Measurements from ENCODE around the gene ZNF763. TPM values are rescaled to one million over a fixed set of nuclear protein-coding genes. Genes with fewer than 3 reads are reported as not detected.
"Not testable (repeated sequence)": the region's sequence is repeated elsewhere in the genome, so short reads cannot be mapped to it uniquely, and the experiment has no call there.

ZNF763 gene
- total RNA-seq, 1 experiment from 2014 or later = not detected

DNA sequence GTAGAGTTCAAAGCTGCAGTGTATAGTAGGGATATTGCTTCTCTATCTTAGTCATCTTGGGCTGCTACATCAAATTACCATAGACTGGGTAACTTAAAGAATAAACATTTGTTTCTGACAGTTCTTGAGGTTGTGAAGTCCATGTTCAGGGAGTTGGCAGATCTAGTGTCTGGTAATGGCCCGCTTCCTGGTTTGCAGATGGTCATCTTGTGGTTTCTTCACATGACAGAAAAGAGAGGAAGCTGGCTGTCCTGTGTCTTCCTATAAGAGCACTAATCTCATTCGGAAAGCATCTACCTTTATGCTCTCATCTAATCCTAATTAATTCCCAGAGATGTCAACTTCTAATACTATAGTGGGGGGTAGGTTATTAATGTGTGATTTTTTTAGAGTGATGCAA lies 6.2 kb downstream of the ZNF763 start:
- DNase-seq (ENCODE audit: low read depth) = no peak

- no peak for DNase-seq (ENCODE audit: low read depth)
These were observed 8.4 kb downstream of the ZNF763 start for GRCh38 chr19:11973019-11973810.

DNA sequence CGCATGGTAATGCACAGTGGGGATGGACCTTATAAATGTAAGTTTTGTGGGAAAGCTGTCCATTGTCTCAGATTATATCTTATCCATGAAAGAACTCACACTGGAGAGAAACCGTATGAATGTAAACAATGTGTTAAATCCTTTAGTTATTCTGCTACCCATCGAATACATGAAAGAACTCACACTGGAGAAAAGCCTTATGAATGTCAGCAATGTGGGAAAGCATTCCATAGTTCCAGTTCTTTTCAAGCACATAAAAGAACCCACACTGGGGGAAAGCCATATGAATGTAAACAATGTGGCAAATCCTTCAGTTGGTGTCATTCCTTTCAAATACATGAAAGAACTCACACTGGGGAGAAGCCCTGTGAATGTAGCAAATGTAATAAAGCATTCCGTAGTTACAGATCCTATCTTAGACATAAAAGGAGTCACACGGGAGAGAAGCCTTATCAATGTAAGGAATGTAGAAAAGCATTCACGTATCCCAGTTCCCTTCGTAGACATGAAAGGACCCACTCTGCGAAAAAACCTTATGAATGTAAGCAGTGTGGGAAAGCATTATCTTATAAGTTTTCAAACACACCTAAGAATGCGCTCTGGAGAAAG lies 13.8 kb downstream of the ZNF763 start:
- no peak for DNase-seq (ENCODE audit: low read depth)

GRCh38 chr19:11979527-11979926 lies 14.7 kb downstream of the ZNF763 start:
- no peak for DNase-seq (ENCODE audit: low read depth)

GRCh38 chr19:11982526-11982925 lies 17.7 kb downstream of the ZNF763 start:
- DNase-seq (ENCODE audit: low read depth) = peak; percentile 24

- DNase-seq (ENCODE audit: low read depth) = no peak
These were observed 20.1 kb downstream of the ZNF763 start for GRCh38 chr19:11984986-11985385.

DNA sequence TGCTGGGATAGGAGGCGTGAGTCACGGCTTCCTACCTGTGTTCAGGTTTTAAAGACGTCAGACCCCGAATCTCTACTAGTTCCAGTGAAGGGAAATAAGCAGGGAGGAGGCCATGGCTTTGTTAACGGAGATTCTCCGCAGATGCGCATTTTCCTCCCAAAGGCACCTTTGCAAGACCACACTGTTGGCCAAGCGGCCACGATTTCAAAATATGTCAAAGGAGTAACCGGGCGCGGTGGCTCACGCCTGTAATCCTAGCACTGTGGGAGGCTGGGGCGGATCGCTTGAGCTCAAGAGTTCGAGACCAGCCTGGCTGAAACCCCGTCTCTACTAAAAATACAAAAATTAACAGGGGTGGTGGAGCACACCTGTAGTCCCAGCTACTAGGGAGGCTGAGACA lies 21.9 kb downstream of the ZNF763 start:
- no peak for DNase-seq (ENCODE audit: low read depth)

GRCh38 chr19:11987405-11988281 lies 22.8 kb downstream of the ZNF763 start:
- DNase-seq (ENCODE audit: low read depth) = peak; percentile 96

DNA sequence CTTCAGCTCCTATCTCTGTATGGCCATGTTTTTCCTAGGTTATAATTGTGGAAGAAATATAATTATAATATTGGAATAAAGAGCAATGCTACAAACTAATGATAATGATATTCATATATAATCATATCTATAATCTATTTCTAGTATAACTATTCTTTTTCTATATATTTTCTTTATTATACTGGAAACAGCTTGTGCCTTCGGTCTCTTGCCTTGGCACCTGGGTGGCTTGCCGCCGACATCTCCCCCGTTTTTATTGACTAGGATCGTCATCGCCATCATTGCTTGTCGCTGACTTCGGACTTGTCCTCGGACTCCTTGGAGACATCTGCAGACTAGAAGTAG lies 24.2 kb downstream of the ZNF763 start:
- DNase-seq (ENCODE audit: low read depth) = no peak

GRCh38 chr19:11991921-11992320 lies 27.1 kb downstream of the ZNF763 start:
- not testable (repeated sequence) for DNase-seq (ENCODE audit: low read depth)

DNA sequence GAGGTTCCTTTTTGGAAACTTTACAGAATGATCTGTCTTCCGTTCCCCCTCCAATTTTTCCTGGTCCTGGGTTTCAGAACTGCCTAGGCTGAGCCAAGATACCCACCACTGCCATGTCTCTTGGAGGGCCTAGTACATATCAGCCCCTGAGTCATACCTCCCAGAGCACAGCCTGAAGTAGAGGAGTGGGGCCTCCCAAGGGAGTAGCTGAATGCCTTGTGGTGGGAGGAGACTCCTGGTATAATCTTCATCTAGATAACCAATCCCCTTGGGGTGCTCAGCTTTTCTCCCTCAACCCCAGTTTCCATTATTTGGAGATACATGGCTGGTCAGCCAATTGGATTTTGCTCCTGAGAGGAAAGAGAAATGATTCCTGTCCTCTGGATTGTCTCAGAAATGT lies 30.3 kb downstream of the ZNF763 start:
- DNase-seq (ENCODE audit: low read depth) = peak; percentile 66

DNA sequence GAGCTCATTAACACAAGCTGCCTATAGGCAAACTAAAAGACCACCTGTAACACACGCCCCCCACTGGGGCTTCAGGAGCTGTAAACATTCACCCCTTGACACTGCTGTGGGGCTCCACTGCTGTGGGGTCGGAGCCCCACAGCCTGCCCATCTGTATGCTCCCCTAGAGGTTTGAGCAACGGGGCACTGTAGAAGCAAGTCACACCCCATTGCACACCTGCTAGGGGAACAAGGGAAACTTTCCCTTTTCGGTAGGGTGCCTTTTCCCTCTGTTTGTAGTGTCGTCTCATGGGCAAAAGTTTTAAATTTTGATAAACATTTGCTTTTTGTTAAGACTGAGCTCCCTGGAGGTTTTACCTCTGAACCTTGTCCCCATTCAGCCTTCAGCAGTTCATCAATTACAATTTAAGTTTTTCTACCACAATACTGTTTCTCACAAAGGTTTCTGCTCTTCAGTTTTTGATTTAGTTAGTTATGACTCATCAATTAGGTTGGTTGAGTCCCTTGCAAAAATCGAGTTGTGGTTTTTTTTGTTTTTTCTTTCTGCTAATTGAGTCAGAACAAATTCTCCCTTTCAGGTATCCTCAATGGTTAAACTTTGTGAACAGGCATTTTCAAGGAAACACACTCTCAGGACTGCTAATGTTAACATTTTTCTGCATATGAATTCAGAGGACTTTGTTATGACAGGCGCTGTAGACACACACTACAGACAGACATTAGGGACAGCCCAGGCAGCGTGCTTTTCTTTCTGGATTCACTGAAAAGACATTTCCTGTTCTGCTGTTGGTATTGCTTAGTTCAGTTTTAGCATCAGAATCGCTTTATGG lies 35.5 kb downstream of the ZNF763 start:
- no peak for DNase-seq (ENCODE audit: low read depth)

- no peak for DNase-seq (ENCODE audit: low read depth)
These were observed 50.3 kb downstream of the ZNF763 start for GRCh38 chr19:12015015-12015752.

- DNase-seq (ENCODE audit: low read depth) = no peak
These were observed 50.9 kb downstream of the ZNF763 start for GRCh38 chr19:12015753-12016116.

Other genes starting within 250 kb of the ZNF763 start
- 4.5 and 8.6 TPM in 2 replicates for gene ZNF823, start 226.1 kb upstream of the ZNF763 start, total RNA-seq (2014; rRNA removed; shearing (Covaris generic))
- 2.3 and 4.1 TPM in 2 replicates for gene ZNF441, start 198.0 kb upstream of the ZNF763 start, total RNA-seq (2014; rRNA removed; shearing (Covaris generic))
- 0.23 and 5.3 TPM in 2 replicates for gene ZNF491, start 166.5 kb upstream of the ZNF763 start, total RNA-seq (2014; rRNA removed; shearing (Covaris generic))
- gene ZNF440, start 150.8 kb upstream of the ZNF763 start, total RNA-seq (2014; rRNA removed; shearing (Covaris generic)) = 2.9 and 5.2 TPM in 2 replicates
- gene ZNF439, start 116.3 kb upstream of the ZNF763 start, total RNA-seq (2014; rRNA removed; shearing (Covaris generic)) = 2.9 and 4.8 TPM in 2 replicates
- gene ZNF69, start 77.3 kb upstream of the ZNF763 start, total RNA-seq (2014; rRNA removed; shearing (Covaris generic)) = 5.2 and 7.0 TPM in 2 replicates
- gene ZNF700, start 39.9 kb upstream of the ZNF763 start, total RNA-seq (2014; rRNA removed; shearing (Covaris generic)) = 5.7 and 8.7 TPM in 2 replicates
- gene ZNF433, start 70.6 kb downstream of the ZNF763 start, total RNA-seq (2014; rRNA removed; shearing (Covaris generic)) = 3.3 and 9.7 TPM in 2 replicates
- 0.57 TPM in 1 of 2 replicates, not detected in the other for gene ZNF878, start 87.9 kb downstream of the ZNF763 start, total RNA-seq (2014; rRNA removed; shearing (Covaris generic))
- 2.4 and 4.4 TPM in 2 replicates for gene ZNF844, start 99.7 kb downstream of the ZNF763 start, total RNA-seq (2014; rRNA removed; shearing (Covaris generic))
- gene ZNF20, start 175.3 kb downstream of the ZNF763 start, total RNA-seq (2014; rRNA removed; shearing (Covaris generic)) = 2.6 and 3.3 TPM in 2 replicates
- gene ZNF625, start 191.7 kb downstream of the ZNF763 start, total RNA-seq (2014; rRNA removed; shearing (Covaris generic)) = 6.3 and 14.0 TPM in 2 replicates
- gene ZNF136, start 198.1 kb downstream of the ZNF763 start, total RNA-seq (2014; rRNA removed; shearing (Covaris generic)) = 3.9 and 5.0 TPM in 2 replicates